MCF 10A (cell line): ENCODE measurements around the gene C20orf202. TPM values are rescaled to one million over a fixed set of nuclear protein-coding genes. Genes with fewer than 3 reads are reported as not detected.

ENCODE experiments used
- BruUV-seq: library from RNA; stranded (reverse); fragments of 400-500 nt; replicated peaks from 2 replicates; lab custom pipeline; 2021; lab: Mats Ljungman, UMichigan
- CTCF ChIA-PET: fragments of 300-600 bp; sonication (Branson Sonifier 250); formaldehyde crosslinking; extraction: SDS; loops from one replicate; lab custom pipeline; 2021; ENCODE audit warnings: antibody characterized with exemption, inconsistent platforms; lab: Yijun Ruan, JAX
- POLR2A ChIA-PET: fragments of 300-600, 350-650 bp; sonication (Branson Sonifier 250); formaldehyde crosslinking; extraction: SDS; loops from one replicate; lab custom pipeline; 2020; ENCODE audit warnings: antibody characterized with exemption, inconsistent platforms; lab: Yijun Ruan, JAX
- DNase-seq: peaks from one replicate; pipeline ENCODE4 v3.0.0-alpha.2; 2018; ENCODE audit not compliant: unreplicated experiment
- H3K27ac Mint-ChIP-seq: one replicate; pipeline ENCODE4 v1.8.0; 2022; ENCODE audit warnings: mild to moderate bottlenecking, low read depth, mixed read lengths; ENCODE audit not compliant: unreplicated experiment
- H3K27me3 Mint-ChIP-seq: one replicate; pipeline ENCODE4 v1.8.0; 2022; ENCODE audit warnings: mixed read lengths; ENCODE audit not compliant: insufficient read depth, unreplicated experiment
- H3K36me3 Mint-ChIP-seq: one replicate; pipeline ENCODE4 v1.8.0; 2022; ENCODE audit warnings: mild to moderate bottlenecking, moderate library complexity, mixed read lengths; ENCODE audit not compliant: insufficient read depth, unreplicated experiment
- H3K4me1 Mint-ChIP-seq: one replicate; pipeline ENCODE4 v1.8.0; 2022; ENCODE audit warnings: mixed read lengths; ENCODE audit not compliant: insufficient read depth, unreplicated experiment
- H3K4me3 Mint-ChIP-seq: one replicate; pipeline ENCODE4 v1.8.0; 2022; ENCODE audit warnings: mild to moderate bottlenecking, moderate library complexity, mixed read lengths; ENCODE audit not compliant: unreplicated experiment
- H3K9me3 Mint-ChIP-seq: one replicate; pipeline ENCODE4 v1.8.0; 2022; ENCODE audit warnings: mixed read lengths; ENCODE audit not compliant: unreplicated experiment
- intact Hi-C: fragments of 100-400 bp; cut with micrococcal nuclease; formaldehyde crosslinking; loops from 2 replicates; pipeline ENCODE4 v1.14.1; 2022
- total RNA-seq: library from RNA; stranded (reverse); gene quantifications from 2 replicates; pipeline ENCODE4 v1.2.3, GENCODE V29; 2022
- TF ChIP-seq, protein P1 (sequence below): fragments of 200-600 bp; IDR thresholded peaks from one replicate; pipeline ENCODE4 v1.8.0; 2022; ENCODE audit warnings: antibody characterized with exemption, mild to moderate bottlenecking; ENCODE audit not compliant: unreplicated experiment

Gene C20orf202
- total RNA-seq, 1 experiment from 2014 or later = not detected

- TF ChIP-seq, protein P1, sequence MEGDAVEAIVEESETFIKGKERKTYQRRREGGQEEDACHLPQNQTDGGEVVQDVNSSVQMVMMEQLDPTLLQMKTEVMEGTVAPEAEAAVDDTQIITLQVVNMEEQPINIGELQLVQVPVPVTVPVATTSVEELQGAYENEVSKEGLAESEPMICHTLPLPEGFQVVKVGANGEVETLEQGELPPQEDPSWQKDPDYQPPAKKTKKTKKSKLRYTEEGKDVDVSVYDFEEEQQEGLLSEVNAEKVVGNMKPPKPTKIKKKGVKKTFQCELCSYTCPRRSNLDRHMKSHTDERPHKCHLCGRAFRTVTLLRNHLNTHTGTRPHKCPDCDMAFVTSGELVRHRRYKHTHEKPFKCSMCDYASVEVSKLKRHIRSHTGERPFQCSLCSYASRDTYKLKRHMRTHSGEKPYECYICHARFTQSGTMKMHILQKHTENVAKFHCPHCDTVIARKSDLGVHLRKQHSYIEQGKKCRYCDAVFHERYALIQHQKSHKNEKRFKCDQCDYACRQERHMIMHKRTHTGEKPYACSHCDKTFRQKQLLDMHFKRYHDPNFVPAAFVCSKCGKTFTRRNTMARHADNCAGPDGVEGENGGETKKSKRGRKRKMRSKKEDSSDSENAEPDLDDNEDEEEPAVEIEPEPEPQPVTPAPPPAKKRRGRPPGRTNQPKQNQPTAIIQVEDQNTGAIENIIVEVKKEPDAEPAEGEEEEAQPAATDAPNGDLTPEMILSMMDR = no peak
- ChIA-PET POLR2A (interaction anchor here (0.6 to 0.9 kb wide), 4 partner anchors 10 to 192 kb away, joined by 3 to 5 read pairs (median 3); no protein-coding TSS in a partner anchor), CTCF (interaction anchor here (0.9 to 1.2 kb wide), 3 partner anchors 9 to 96 kb away, joined by 3 to 6 read pairs (median 4); partner anchors contain the start of gene TMEM74B)
These were observed 1.3 kb downstream of the C20orf202 start for GRCh38 chr20:1204576-1204975.

GRCh38 chr20:1205802-1206201 lies 2.5 kb downstream of the C20orf202 start:
- ChIA-PET CTCF (interaction anchor here (0.6 to 1.6 kb wide), 6 partner anchors 18 to 389 kb away, joined by 3 to 10 read pairs (median 3); no protein-coding TSS in a partner anchor), POLR2A (interaction anchor here (0.7 to 1.1 kb wide), 2 partner anchors 21 to 87 kb away, joined by 3 to 4 read pairs; no protein-coding TSS in a partner anchor)
- BruUV-seq = no TSS peak
- intact Hi-C loops = no loop called here
- Mint-ChIP-seq H3K27ac (no peak overlapping the region), H3K27me3 (peaks cover 19% of the 10 kb centered on the region), H3K4me1 (peaks cover 6% of the 10 kb centered on the region), H3K9me3 (no peaks in the 10 kb centered on the region), H3K36me3 (peaks cover 6% of the 10 kb centered on the region), H3K4me3 (no peak overlapping the region)
- no peak for DNase-seq
- TF ChIP-seq, protein P1 = no peak

More at GRCh38 chr20:1204576-1204975, 1.3 kb downstream of the C20orf202 start:
- Mint-ChIP-seq H3K9me3 (no peaks in the 10 kb centered on the region), H3K4me1 (no peaks in the 10 kb centered on the region), H3K36me3 (peaks cover 6% of the 10 kb centered on the region), H3K27me3 (peaks cover 15% of the 10 kb centered on the region), H3K27ac (no peak overlapping the region), H3K4me3 (no peak overlapping the region)
- BruUV-seq = no TSS peak
- intact Hi-C loops = no loop called here
- no peak for DNase-seq

DNA sequence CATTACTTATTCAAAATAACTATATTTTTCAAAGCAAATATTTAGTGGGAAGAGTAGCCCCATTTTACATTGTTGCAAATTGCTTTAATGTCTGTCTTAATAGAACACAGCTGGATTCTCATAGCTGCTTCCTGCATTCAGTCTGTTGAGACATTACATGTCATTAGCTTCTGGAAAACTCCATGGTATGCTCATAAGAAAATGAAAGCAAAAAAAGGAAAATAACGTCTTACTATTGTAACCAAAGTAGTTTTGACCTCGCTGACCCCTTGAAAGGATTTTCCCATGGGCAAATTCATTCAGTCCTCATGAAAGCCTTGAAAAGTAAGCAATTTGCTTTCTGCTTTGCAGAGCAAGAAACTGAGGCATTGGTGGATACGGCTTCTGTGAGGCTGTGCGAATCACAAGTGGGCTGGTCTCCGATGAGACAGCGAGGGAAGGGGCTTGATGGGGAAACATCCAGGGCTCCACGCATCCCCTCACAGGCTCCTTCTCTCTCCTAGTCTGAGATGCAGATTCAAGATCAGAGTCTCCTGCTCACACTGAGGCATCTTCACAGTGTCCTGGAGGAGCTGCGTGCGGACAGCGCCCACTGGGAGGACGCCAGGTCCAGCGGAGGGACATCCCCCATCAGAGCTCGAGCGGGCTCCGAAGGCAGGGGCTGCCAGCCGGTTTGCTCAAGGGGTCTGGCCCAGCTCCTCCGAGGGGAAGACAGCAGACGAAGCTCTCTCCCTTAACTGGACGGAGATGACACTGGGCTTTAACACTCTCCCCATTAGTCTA lies 3.3 kb downstream of the C20orf202 start:
- TF ChIP-seq, protein P1 = no peak
- Mint-ChIP-seq H3K4me3 (no peak overlapping the region), H3K9me3 (no peaks in the 10 kb centered on the region), H3K27me3 (peaks cover 20% of the 10 kb centered on the region), H3K4me1 (peaks cover 6% of the 10 kb centered on the region), H3K27ac (no peak overlapping the region), H3K36me3 (peaks cover 6% of the 10 kb centered on the region)
- intact Hi-C loops = no loop called here
- ChIA-PET POLR2A (no interaction called here), CTCF (interaction anchor here (0.6 to 1.6 kb wide), 5 partner anchors 19 to 390 kb away, joined by 3 to 10 read pairs (median 3); no protein-coding TSS in a partner anchor)
- BruUV-seq = no TSS peak
- no peak for DNase-seq

- Mint-ChIP-seq H3K4me3 (no peak overlapping the region), H3K4me1 (peaks cover 6% of the 10 kb centered on the region), H3K36me3 (peaks cover 6% of the 10 kb centered on the region), H3K27me3 (peaks cover 28% of the 10 kb centered on the region), H3K9me3 (no peaks in the 10 kb centered on the region), H3K27ac (no peak overlapping the region)
- intact Hi-C loops = no loop called here
- CTCF ChIA-PET = interaction anchor here (0.6 to 0.8 kb wide), 3 partner anchors 19 to 122 kb away, joined by 3 read pairs; no protein-coding TSS in a partner anchor
- DNase-seq = no peak
- POLR2A ChIA-PET = interaction anchor here (0.6 kb wide), 1 partner anchor 36 kb away, joined by 3 read pairs; no protein-coding TSS in a partner anchor
- no TSS peak for BruUV-seq
- TF ChIP-seq, protein P1 = no peak
These were observed 4.1 kb downstream of the C20orf202 start for GRCh38 chr20:1207293-1207878.
